Astrocyte (in vitro differentiated cells and primary cell): ENCODE data around the gene HSD3B7. TPM values are rescaled to one million over a fixed set of nuclear protein-coding genes. Genes with fewer than 3 reads are reported as not detected.

Experiments used
- DNase-seq: peaks from one replicate; pipeline ENCODE4 v3.0.0-alpha.2; 2010; ENCODE audit warnings: low read depth
- FAIRE-seq: peaks from 2 replicates; lab custom pipeline; 2011; peaks lifted over from hg19 to GRCh38; lab: Jason Lieb, UNC
- H2AFZ ChIP-seq: 2 replicates; pipeline ENCODE4 v1.6.0; 2012; ENCODE audit warnings: low read depth, low read length, inconsistent platforms
- H3K27ac ChIP-seq: 2 replicates; pipeline ENCODE4 v1.5.1; 2011; ENCODE audit warnings: low read depth, low read length, inconsistent platforms
- H3K27me3 ChIP-seq: 2 replicates; pipeline ENCODE4 v1.6.0; 2011; ENCODE audit warnings: low read length, inconsistent platforms; ENCODE audit not compliant: insufficient read depth
- H3K36me3 ChIP-seq: 2 replicates; pipeline ENCODE4 v1.5.1; 2011; ENCODE audit warnings: low read length, inconsistent platforms; ENCODE audit not compliant: insufficient read depth
- H3K4me1 ChIP-seq: 2 replicates; pipeline ENCODE4 v1.5.1; 2011; ENCODE audit warnings: low read length, inconsistent platforms; ENCODE audit not compliant: insufficient read depth
- H3K4me2 ChIP-seq: 2 replicates; pipeline ENCODE4 v1.6.0; 2012; ENCODE audit warnings: low read length, inconsistent platforms
- H3K4me3 ChIP-seq: 2 replicates; pipeline ENCODE4 v1.5.1; 2011; ENCODE audit warnings: low read depth, mild to moderate bottlenecking, low read length, inconsistent platforms; ENCODE audit not compliant: insufficient read depth
- H3K79me2 ChIP-seq: 2 replicates; pipeline ENCODE4 v1.6.0; 2012; ENCODE audit warnings: mild to moderate bottlenecking, low read length, inconsistent platforms; ENCODE audit not compliant: insufficient read depth
- H3K9ac ChIP-seq: 2 replicates; pipeline ENCODE4 v1.6.0; 2012; ENCODE audit warnings: mild to moderate bottlenecking, low read length, inconsistent platforms
- H3K9me3 ChIP-seq: 2 replicates; pipeline ENCODE4 v1.5.1; 2012; ENCODE audit warnings: low read depth, mild to moderate bottlenecking, low read length, inconsistent platforms; ENCODE audit not compliant: insufficient read depth
- H4K20me1 ChIP-seq: 2 replicates; pipeline ENCODE4 v1.6.0; 2012; ENCODE audit warnings: low read length, inconsistent platforms; ENCODE audit not compliant: insufficient read depth
- H3K27ac Mint-ChIP-seq: one replicate; pipeline ENCODE4 v1.8.0; 2021; ENCODE audit warnings: mild to moderate bottlenecking, mixed read lengths; ENCODE audit not compliant: unreplicated experiment
- H3K27me3 Mint-ChIP-seq: one replicate; pipeline ENCODE4 v1.8.0; 2021; ENCODE audit warnings: low read depth, mixed read lengths; ENCODE audit not compliant: unreplicated experiment
- H3K36me3 Mint-ChIP-seq: one replicate; pipeline ENCODE4 v1.8.0; 2021; ENCODE audit warnings: low read depth, mixed read lengths; ENCODE audit not compliant: unreplicated experiment
- H3K4me1 Mint-ChIP-seq: one replicate; pipeline ENCODE4 v1.8.0; 2021; ENCODE audit warnings: low read depth, mixed read lengths; ENCODE audit not compliant: unreplicated experiment
- H3K4me3 Mint-ChIP-seq: one replicate; pipeline ENCODE4 v1.8.0; 2021; ENCODE audit warnings: mild to moderate bottlenecking, moderate library complexity, mixed read lengths; ENCODE audit not compliant: unreplicated experiment
- H3K9me3 Mint-ChIP-seq: one replicate; pipeline ENCODE4 v1.8.0; 2021; ENCODE audit warnings: mild to moderate bottlenecking, mixed read lengths; ENCODE audit not compliant: unreplicated experiment
- EZH2 ChIP-seq: IDR thresholded peaks from 2 replicates; pipeline ENCODE4 v1.6.1; 2012; ENCODE audit warnings: mild to moderate bottlenecking, low read length, inconsistent platforms; ENCODE audit not compliant: insufficient read depth
- total RNA-seq: library from RNA; stranded (reverse); gene quantifications from 2 replicates; pipeline ENCODE4 v1.2.1, GENCODE V29; 2021
- TF ChIP-seq, protein P1 (sequence below): IDR thresholded peaks from 2 replicates; pipeline ENCODE4 v1.5.1; 2011; ENCODE audit warnings: low read depth, mild to moderate bottlenecking, inconsistent platforms, low read length, moderate library complexity; ENCODE audit not compliant: insufficient read depth

HSD3B7 gene
- total RNA-seq, 1 donor from 2014 or later: 8.3 TPM

- Mint-ChIP-seq H3K27me3 (no peaks in the 10 kb centered on the region), H3K4me3 (no peak overlapping the region), H3K9me3 (no peaks in the 10 kb centered on the region), H3K4me1 (peaks cover 1% of the 10 kb centered on the region), H3K27ac (no peak overlapping the region), H3K36me3 (peaks cover 35% of the 10 kb centered on the region)
- Histone ChIP-seq H3K79me2 (no peaks in the 10 kb centered on the region), H3K36me3 (peaks cover 40% of the 10 kb centered on the region), H3K9ac (no peak overlapping the region), H3K4me3 (no peak overlapping the region), H3K4me1 (no peaks in the 10 kb centered on the region), H3K4me2 (no peak overlapping the region), H4K20me1 (peaks cover 26% of the 10 kb centered on the region), H2AFZ (no peak overlapping the region), H3K27ac (no peak overlapping the region), H3K27me3 (no peaks in the 10 kb centered on the region), H3K9me3 (no peaks in the 10 kb centered on the region)
- DNase-seq (no peak), FAIRE-seq (no peak)
- TF ChIP-seq EZH2: no peak
- TF ChIP-seq, protein P1, sequence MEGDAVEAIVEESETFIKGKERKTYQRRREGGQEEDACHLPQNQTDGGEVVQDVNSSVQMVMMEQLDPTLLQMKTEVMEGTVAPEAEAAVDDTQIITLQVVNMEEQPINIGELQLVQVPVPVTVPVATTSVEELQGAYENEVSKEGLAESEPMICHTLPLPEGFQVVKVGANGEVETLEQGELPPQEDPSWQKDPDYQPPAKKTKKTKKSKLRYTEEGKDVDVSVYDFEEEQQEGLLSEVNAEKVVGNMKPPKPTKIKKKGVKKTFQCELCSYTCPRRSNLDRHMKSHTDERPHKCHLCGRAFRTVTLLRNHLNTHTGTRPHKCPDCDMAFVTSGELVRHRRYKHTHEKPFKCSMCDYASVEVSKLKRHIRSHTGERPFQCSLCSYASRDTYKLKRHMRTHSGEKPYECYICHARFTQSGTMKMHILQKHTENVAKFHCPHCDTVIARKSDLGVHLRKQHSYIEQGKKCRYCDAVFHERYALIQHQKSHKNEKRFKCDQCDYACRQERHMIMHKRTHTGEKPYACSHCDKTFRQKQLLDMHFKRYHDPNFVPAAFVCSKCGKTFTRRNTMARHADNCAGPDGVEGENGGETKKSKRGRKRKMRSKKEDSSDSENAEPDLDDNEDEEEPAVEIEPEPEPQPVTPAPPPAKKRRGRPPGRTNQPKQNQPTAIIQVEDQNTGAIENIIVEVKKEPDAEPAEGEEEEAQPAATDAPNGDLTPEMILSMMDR: no peak
Measured at GRCh38 chr16:30969246-30969842, 15.7 kb upstream of the HSD3B7 start.

DNA sequence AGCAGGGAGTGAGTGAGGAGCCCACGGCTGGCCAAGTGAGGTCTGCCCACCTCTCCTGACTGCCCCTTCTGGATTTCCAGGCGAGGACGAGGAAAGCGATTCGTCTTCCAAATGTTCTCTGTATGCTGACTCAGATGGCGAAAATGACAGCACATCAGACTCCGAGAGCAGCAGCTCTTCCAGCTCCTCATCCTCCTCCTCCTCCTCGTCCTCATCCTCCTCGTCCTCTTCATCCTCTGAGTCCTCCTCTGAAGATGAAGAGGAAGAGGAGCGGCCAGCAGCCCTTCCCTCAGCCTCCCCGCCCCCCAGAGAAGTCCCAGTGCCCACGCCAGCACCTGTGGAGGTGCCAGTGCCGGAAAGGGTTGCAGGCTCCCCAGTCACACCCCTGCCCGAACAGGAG, 13.7 kb upstream of the HSD3B7 start:
- H3K4me2 ChIP-seq: no peak overlapping the region
- no peak overlapping the region for H3K27ac ChIP-seq
- no peaks in the 10 kb centered on the region for H3K4me1 ChIP-seq
- H3K27me3 Mint-ChIP-seq: no peaks in the 10 kb centered on the region
- peaks cover 42% of the 10 kb centered on the region for H3K36me3 ChIP-seq
- H3K4me3 ChIP-seq: no peak overlapping the region
- no peak overlapping the region for H3K27ac Mint-ChIP-seq
- H4K20me1 ChIP-seq: peaks cover 26% of the 10 kb centered on the region
- no peaks in the 10 kb centered on the region for H3K9me3 ChIP-seq
- H3K4me3 Mint-ChIP-seq: peak overlapping the region; percentile 40
- peaks cover 1% of the 10 kb centered on the region for H3K4me1 Mint-ChIP-seq
- DNase-seq (no peak), FAIRE-seq (no peak)
- H3K79me2 ChIP-seq: no peaks in the 10 kb centered on the region
- H2AFZ ChIP-seq: no peak overlapping the region
- H3K9me3 Mint-ChIP-seq: peaks cover 4% of the 10 kb centered on the region
- H3K36me3 Mint-ChIP-seq: peaks cover 40% of the 10 kb centered on the region
- no peak overlapping the region for H3K9ac ChIP-seq
- TF ChIP-seq EZH2: no peak
- TF ChIP-seq, protein P1: no peak
- H3K27me3 ChIP-seq: no peaks in the 10 kb centered on the region

- Histone ChIP-seq H2AFZ (no peak overlapping the region), H3K27me3 (no peaks in the 10 kb centered on the region), H3K4me1 (no peaks in the 10 kb centered on the region), H3K9me3 (no peaks in the 10 kb centered on the region), H3K4me2 (no peak overlapping the region), H3K9ac (no peak overlapping the region), H4K20me1 (peaks cover 37% of the 10 kb centered on the region), H3K79me2 (no peaks in the 10 kb centered on the region), H3K4me3 (no peak overlapping the region), H3K27ac (no peak overlapping the region), H3K36me3 (peaks cover 38% of the 10 kb centered on the region)
- Mint-ChIP-seq H3K4me3 (peak overlapping the region; percentile 60), H3K9me3 (peaks cover 4% of the 10 kb centered on the region), H3K27me3 (no peaks in the 10 kb centered on the region), H3K4me1 (no peaks in the 10 kb centered on the region), H3K27ac (no peak overlapping the region), H3K36me3 (peaks cover 38% of the 10 kb centered on the region)
- FAIRE-seq (no peak), DNase-seq (no peak)
- no peak for TF ChIP-seq EZH2
- TF ChIP-seq, protein P1: peak; percentile 18
Measured at GRCh38 chr16:30972872-30973271, 12.1 kb upstream of the HSD3B7 start.
